PC-9 (cell line): ENCODE measurements around the gene MYL4. TPM values are rescaled to one million over a fixed set of nuclear protein-coding genes. Genes with fewer than 3 reads are reported as not detected.

Experiments
- BruUV-seq: library from RNA; stranded (reverse); fragments of 400-500 nt; replicated peaks from 2 replicates; lab custom pipeline; 2021; lab: Mats Ljungman, UMichigan
- CTCF ChIA-PET: fragments of 300-600 bp; sonication (Branson Sonifier 250); formaldehyde crosslinking; loops from one replicate; lab custom pipeline; 2022; ENCODE audit warnings: antibody characterized with exemption; lab: Charles Lee
- POLR2A ChIA-PET: fragments of 300-600 bp; sonication (Branson Sonifier 250); formaldehyde crosslinking; loops from one replicate; lab custom pipeline; 2022; ENCODE audit warnings: antibody characterized with exemption; ENCODE audit not compliant: unreplicated experiment; lab: Charles Lee
- DNase-seq, 2 experiments: peaks; one replicate each; pipeline versions ENCODE4 v3.0.0 to v3.0.0-alpha.2; 2015 to 2022; ENCODE audit warnings: mixed read lengths in 1 of 2
- H2AFZ ChIP-seq: fragments of 200-600 bp; sonication (generic); 2 replicates; pipeline ENCODE4 v1.8.1; 2017; ENCODE audit warnings: antibody characterized with exemption
- H3F3A ChIP-seq: fragments of 200-600 bp; sonication (generic); 2 replicates; pipeline ENCODE4 v1.8.1; 2017; ENCODE audit warnings: antibody characterized with exemption, mild to moderate bottlenecking, low read depth; ENCODE audit not compliant: insufficient read depth
- H3K27ac ChIP-seq: fragments of 200-600 bp; sonication (generic); 2 replicates; pipeline ENCODE4 v1.6.1; 2016; ENCODE audit warnings: mixed run types
- H3K27me3 ChIP-seq: fragments of 200-600 bp; sonication (generic); 2 replicates; pipeline ENCODE4 v1.6.1; 2016; ENCODE audit warnings: low read depth, mixed run types; ENCODE audit not compliant: insufficient read depth
- H3K36me3 ChIP-seq: fragments of 200-600 bp; sonication (generic); 2 replicates; pipeline ENCODE4 v1.6.1; 2016; ENCODE audit warnings: low read depth, mixed run types
- H3K4me1 ChIP-seq: fragments of 200-600 bp; sonication (generic); replicated peaks from 2 replicates; pipeline ENCODE4 v1.6.1; 2016; ENCODE audit warnings: mixed run types; ENCODE audit not compliant: insufficient read depth
- H3K4me2 ChIP-seq: fragments of 200-600 bp; sonication (generic); 2 replicates; pipeline ENCODE4 v1.6.1; 2017; ENCODE audit warnings: mixed run types
- H3K4me3 ChIP-seq: fragments of 200-600 bp; sonication (generic); 2 replicates; pipeline ENCODE4 v1.6.1; 2016; ENCODE audit warnings: mixed run types
- H3K79me2 ChIP-seq: fragments of 200-600 bp; sonication (generic); 2 replicates; pipeline ENCODE4 v1.6.1; 2017; ENCODE audit warnings: low read depth, mixed run types
- H3K9me2 ChIP-seq: fragments of 200-600 bp; sonication (generic); 2 replicates; pipeline ENCODE4 v1.8.1; 2017; ENCODE audit warnings: mild to moderate bottlenecking; ENCODE audit not compliant: insufficient read depth
- H3K9me3 ChIP-seq: fragments of 200-600 bp; sonication (generic); 2 replicates; pipeline ENCODE4 v1.8.1; 2016; ENCODE audit warnings: low read depth; ENCODE audit not compliant: insufficient read depth
- H4K20me1 ChIP-seq: fragments of 200-600 bp; sonication (generic); 2 replicates; pipeline ENCODE4 v1.8.1; 2017; ENCODE audit not compliant: insufficient read depth
- EZH2 ChIP-seq: fragments of 200-600 bp; sonication (generic); IDR thresholded peaks from 2 replicates; pipeline ENCODE4 v1.8.0; 2017; ENCODE audit warnings: antibody characterized with exemption, low read depth
- intact Hi-C: fragments of 100-400 bp; cut with micrococcal nuclease; formaldehyde crosslinking; loops from one replicate; pipeline ENCODE4 v1.10.0; 2022; ENCODE audit not compliant: unreplicated experiment
- total RNA-seq: library from RNA; stranded (reverse); gene quantifications from 2 replicates; pipeline ENCODE4 v1.2.3, GENCODE V29; 2021
- TF ChIP-seq, protein P1 (sequence below): fragments of 200-600 bp; sonication (generic); conservative IDR thresholded peaks from 2 replicates; pipeline ENCODE4 v1.6.1; 2017; ENCODE audit warnings: mixed run types, antibody characterized with exemption, mild to moderate bottlenecking, moderate library complexity

The MYL4 gene
- total RNA-seq, 1 experiment from 2014 or later = not detected

DNA sequence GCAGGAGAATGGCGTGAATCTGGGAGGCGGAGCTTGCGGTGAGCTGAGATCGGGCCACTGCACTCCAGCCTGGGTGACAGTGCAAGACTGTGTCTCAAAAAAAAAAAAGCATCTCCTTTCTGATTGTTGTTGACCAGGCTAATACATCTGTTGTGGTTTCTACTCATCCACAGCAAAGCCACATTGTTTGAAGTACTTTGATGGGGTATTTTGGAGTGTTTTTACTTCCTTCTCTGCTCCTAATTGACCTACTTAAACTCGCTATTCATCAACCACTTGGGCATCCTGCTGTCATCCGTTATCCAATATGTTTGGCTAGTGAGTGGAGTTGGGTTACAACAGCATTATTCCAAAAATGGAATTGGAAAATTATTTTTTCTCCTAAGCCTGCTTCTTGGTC lies 16.6 kb upstream of the MYL4 start:
- CTCF ChIA-PET = no interaction called here
- no TSS peak for BruUV-seq

DNA sequence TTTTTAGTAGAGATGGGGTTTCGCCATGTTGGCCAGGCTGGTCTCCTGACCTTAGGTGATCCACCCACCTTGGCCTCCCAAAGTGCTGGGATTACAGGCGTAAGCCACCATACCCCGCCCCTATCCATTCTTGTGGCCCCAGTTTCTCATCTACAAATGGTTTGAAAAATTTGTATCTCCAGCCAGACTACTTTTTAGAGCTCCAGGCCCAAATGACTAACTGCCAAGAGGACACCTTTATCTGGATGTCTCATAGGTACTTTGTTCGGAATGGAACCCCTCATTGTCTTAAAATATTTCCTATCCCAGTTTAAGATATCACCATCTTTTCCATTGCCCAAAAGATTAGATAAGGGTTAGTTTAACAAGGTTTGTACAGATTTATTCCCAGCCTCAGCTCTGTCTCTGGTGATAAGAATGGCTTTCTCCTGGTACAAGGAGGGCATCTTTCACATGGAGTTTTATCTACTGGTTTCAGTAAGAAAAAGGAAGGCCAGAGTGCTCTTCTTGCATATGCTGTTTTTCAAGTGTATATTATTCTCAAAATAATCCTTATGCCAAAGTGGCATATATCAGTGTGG lies 15.1 kb upstream of the MYL4 start:
- no peak for TF ChIP-seq EZH2
- TF ChIP-seq, protein P1, sequence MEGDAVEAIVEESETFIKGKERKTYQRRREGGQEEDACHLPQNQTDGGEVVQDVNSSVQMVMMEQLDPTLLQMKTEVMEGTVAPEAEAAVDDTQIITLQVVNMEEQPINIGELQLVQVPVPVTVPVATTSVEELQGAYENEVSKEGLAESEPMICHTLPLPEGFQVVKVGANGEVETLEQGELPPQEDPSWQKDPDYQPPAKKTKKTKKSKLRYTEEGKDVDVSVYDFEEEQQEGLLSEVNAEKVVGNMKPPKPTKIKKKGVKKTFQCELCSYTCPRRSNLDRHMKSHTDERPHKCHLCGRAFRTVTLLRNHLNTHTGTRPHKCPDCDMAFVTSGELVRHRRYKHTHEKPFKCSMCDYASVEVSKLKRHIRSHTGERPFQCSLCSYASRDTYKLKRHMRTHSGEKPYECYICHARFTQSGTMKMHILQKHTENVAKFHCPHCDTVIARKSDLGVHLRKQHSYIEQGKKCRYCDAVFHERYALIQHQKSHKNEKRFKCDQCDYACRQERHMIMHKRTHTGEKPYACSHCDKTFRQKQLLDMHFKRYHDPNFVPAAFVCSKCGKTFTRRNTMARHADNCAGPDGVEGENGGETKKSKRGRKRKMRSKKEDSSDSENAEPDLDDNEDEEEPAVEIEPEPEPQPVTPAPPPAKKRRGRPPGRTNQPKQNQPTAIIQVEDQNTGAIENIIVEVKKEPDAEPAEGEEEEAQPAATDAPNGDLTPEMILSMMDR = no peak
- no peaks in the 10 kb centered on the region for H3K9me2 ChIP-seq
- H3K4me2 ChIP-seq = no peak overlapping the region
- DNase-seq = no peak
- H3K27me3 ChIP-seq = no peaks in the 10 kb centered on the region
- no peak overlapping the region for H2AFZ ChIP-seq
- no TSS peak for BruUV-seq
- peaks cover under 1% of the 10 kb centered on the region; the same call in 1 of the 2 replicates for H3K79me2 ChIP-seq
- no peaks in the 10 kb centered on the region for H4K20me1 ChIP-seq
- POLR2A ChIA-PET = no interaction called here
- H3K27ac ChIP-seq = no peak overlapping the region
- H3K9me3 ChIP-seq = no peaks in the 10 kb centered on the region
- intact Hi-C loops = no loop called here
- peaks cover 5% of the 10 kb centered on the region; the same call in 1 of the 2 replicates for H3K4me1 ChIP-seq
- no peak overlapping the region for H3K4me3 ChIP-seq
- H3K36me3 ChIP-seq = no peaks in the 10 kb centered on the region
- CTCF ChIA-PET = no interaction called here
- peaks cover 4% of the 10 kb centered on the region; the same call in 1 of the 2 replicates for H3F3A ChIP-seq

More for the DNA sequence above, 16.6 kb upstream of the MYL4 start:
- Histone ChIP-seq H3K4me3 (no peak overlapping the region), H3K9me3 (no peaks in the 10 kb centered on the region), H2AFZ (no peak overlapping the region), H3K36me3 (no peaks in the 10 kb centered on the region), H3K4me1 (peaks cover 10% of the 10 kb centered on the region), H3K27ac (no peak overlapping the region), H3K27me3 (no peaks in the 10 kb centered on the region), H3K79me2 (peaks cover 15% of the 10 kb centered on the region), H3F3A (peaks cover 14% of the 10 kb centered on the region), H4K20me1 (no peaks in the 10 kb centered on the region), H3K9me2 (no peaks in the 10 kb centered on the region), H3K4me2 (no peak overlapping the region)
- no peak for TF ChIP-seq EZH2
- TF ChIP-seq, protein P1 = no peak
- intact Hi-C loops = no loop called here
- POLR2A ChIA-PET = no interaction called here
- no peak for DNase-seq

DNA sequence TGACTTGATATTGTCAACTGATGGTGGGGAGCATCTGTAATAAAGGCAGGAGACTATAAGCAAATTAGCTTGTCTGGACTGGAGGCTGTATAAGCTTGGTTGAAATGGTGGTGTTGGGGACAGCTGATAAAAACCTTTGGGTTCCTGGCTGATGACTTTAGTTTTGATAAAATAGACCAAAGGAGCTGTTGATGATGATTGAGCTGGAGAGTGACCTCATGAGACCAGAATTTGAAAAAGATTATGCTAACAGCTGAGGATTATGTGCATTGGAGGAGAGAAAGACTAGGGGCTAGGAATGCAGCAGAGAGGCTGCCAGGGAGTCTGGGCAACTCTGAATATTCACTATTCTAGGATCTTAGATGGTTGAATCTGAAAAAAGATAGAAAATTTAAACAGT lies 11.3 kb upstream of the MYL4 start:
- Histone ChIP-seq H3K4me3 (no peak overlapping the region), H3K4me2 (no peak overlapping the region), H3K79me2 (no peaks in the 10 kb centered on the region), H3K27me3 (no peaks in the 10 kb centered on the region), H3K36me3 (no peaks in the 10 kb centered on the region), H3K9me2 (no peaks in the 10 kb centered on the region), H3K9me3 (no peaks in the 10 kb centered on the region), H2AFZ (no peak overlapping the region), H3K4me1 (no peaks in the 10 kb centered on the region), H3K27ac (no peak overlapping the region), H3F3A (0 out of 2 replicates have a peak, but pooled peaks cover under 1% of the 10 kb centered on the region), H4K20me1 (no peaks in the 10 kb centered on the region)
- POLR2A ChIA-PET = no interaction called here
- intact Hi-C loops = no loop called here
- no TSS peak for BruUV-seq
- CTCF ChIA-PET = no interaction called here
- DNase-seq = no peak
- no peak for TF ChIP-seq EZH2
- TF ChIP-seq, protein P1 = no peak
